IgD-negative memory B cell (primary cell): ENCODE results near the gene FRMD6. TPM values are rescaled to one million over a fixed set of nuclear protein-coding genes. Genes with fewer than 3 reads are reported as not detected.
A peak's percentile ranks its signal among the peaks of the same experiment; 100 is the strongest.

Source experiments
- H3K27ac Mint-ChIP-seq, 3 donors: one replicate each; pipeline ENCODE4 v1.8.0; 2020 to 2022; ENCODE audit warnings: mild to moderate bottlenecking in 3 of 3, mixed read lengths in 3 of 3, moderate library complexity in 1 of 3
- H3K27me3 Mint-ChIP-seq: one replicate; pipeline ENCODE4 v1.8.0; 2021; ENCODE audit warnings: mixed read lengths
- H3K36me3 Mint-ChIP-seq: one replicate; pipeline ENCODE4 v1.8.0; 2020; ENCODE audit warnings: mild to moderate bottlenecking, mixed read lengths
- H3K4me1 Mint-ChIP-seq, 3 donors: one replicate each; pipeline ENCODE4 v1.8.0; 2020 to 2022; ENCODE audit warnings: mixed read lengths in 3 of 3, mild to moderate bottlenecking in 1 of 3
- H3K4me3 Mint-ChIP-seq, 4 donors: one replicate each; pipeline ENCODE4 v1.8.0; 2020 to 2022; ENCODE audit warnings: mild to moderate bottlenecking in 4 of 4, mixed read lengths in 4 of 4, moderate library complexity in 3 of 4
- H3K9me3 Mint-ChIP-seq, 3 donors: one replicate each; pipeline ENCODE4 v1.8.0; 2020 to 2021; ENCODE audit warnings: mixed read lengths in 3 of 3, mild to moderate bottlenecking in 1 of 3
- polyA plus RNA-seq: library from polyadenylated mRNA; unstranded; fragments of 300-500 nt; fragmentation: Illumina TruSeq; gene quantifications from one replicate; pipeline ENCODE4 v1.2.3, GENCODE V29; 2021

FRMD6 gene
- polyA plus RNA-seq, 1 donor from 2014 or later = not detected

- no peak overlapping the region for H3K4me3 Mint-ChIP-seq
- no peaks in the 10 kb centered on the region for H3K9me3 Mint-ChIP-seq
- no peak overlapping the region for H3K27ac Mint-ChIP-seq
- no peaks in the 10 kb centered on the region for H3K27me3 Mint-ChIP-seq
- H3K4me1 Mint-ChIP-seq = no peaks in the 10 kb centered on the region
- no peaks in the 10 kb centered on the region for H3K36me3 Mint-ChIP-seq
Measured at GRCh38 chr14:51711505-51711904, 59.8 kb downstream of the FRMD6 start.

DNA sequence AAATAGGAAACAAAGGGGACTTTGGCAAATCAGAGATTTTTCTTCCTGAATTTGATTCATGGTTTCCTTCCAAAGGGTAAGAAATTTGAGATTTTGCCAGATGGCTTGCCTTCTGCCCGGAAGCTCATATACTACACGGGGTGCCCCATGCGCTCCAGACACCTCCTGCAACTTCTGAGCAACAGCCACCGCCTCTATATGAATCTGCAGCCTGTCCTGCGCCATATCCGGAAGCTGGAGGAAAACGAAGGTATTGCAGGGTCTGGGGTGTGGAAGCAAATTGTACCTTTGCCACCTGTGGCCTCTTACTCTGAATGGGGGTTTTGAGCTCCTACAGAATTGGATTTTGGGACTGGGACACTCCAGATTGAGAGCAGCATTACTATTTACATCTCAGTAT is 63.5 kb downstream of the FRMD6 start:
- H3K27ac Mint-ChIP-seq = no peak overlapping the region
- H3K36me3 Mint-ChIP-seq = no peaks in the 10 kb centered on the region
- H3K9me3 Mint-ChIP-seq = no peaks in the 10 kb centered on the region
- no peaks in the 10 kb centered on the region for H3K27me3 Mint-ChIP-seq
- no peaks in the 10 kb centered on the region for H3K4me1 Mint-ChIP-seq
- H3K4me3 Mint-ChIP-seq = no peak overlapping the region

DNA sequence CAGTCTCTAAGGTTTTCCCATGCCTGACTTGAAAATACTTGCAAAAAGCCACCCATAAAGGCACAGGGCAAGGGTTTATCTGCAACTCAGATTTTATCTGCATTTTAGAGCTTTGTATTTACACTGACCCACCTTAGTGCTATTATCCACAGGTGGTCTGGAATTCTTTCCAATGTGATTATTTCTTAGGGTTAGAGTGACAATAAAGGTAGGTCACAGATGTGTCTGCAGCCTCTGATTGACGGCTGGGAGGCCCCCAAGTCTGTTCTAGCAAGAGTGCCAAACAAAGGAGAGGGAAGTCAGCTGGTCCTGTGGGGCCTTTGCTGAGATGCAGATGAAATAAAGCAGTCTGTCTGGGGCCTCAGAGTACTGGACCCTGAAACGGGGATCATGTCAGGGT is 64.0 kb downstream of the FRMD6 start:
- Mint-ChIP-seq H3K27me3 (no peaks in the 10 kb centered on the region), H3K36me3 (no peaks in the 10 kb centered on the region), H3K27ac (no peak overlapping the region), H3K9me3 (no peaks in the 10 kb centered on the region), H3K4me1 (no peaks in the 10 kb centered on the region), H3K4me3 (no peak overlapping the region)

DNA sequence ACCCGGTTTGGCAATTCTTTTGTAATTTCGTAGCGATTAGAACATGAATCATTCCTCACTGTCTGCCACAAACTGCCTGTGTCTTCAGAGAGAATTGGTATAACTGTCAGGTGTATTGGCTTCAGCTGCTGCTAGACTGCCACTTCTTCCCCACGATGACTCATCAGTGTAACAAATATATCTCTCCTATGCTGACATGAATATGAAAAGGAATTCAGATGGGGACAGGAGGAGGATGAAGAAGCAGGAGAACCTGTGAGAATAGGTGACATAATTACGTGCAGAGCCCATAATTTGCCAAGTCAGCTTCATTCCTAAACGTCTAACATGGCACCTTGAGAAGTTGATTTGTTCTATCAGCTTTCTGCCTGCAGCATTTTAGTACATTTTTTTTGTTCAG is 64.9 kb downstream of the FRMD6 start:
- Mint-ChIP-seq H3K4me3 (no peak overlapping the region), H3K4me1 (no peaks in the 10 kb centered on the region), H3K36me3 (no peaks in the 10 kb centered on the region), H3K27ac (no peak overlapping the region), H3K27me3 (no peaks in the 10 kb centered on the region), H3K9me3 (no peaks in the 10 kb centered on the region)

GRCh38 chr14:51717766-51718165 is 66.1 kb downstream of the FRMD6 start:
- Mint-ChIP-seq H3K27me3 (no peaks in the 10 kb centered on the region), H3K9me3 (no peaks in the 10 kb centered on the region), H3K27ac (no peak overlapping the region), H3K4me1 (no peaks in the 10 kb centered on the region), H3K4me3 (no peak overlapping the region), H3K36me3 (no peaks in the 10 kb centered on the region)

DNA sequence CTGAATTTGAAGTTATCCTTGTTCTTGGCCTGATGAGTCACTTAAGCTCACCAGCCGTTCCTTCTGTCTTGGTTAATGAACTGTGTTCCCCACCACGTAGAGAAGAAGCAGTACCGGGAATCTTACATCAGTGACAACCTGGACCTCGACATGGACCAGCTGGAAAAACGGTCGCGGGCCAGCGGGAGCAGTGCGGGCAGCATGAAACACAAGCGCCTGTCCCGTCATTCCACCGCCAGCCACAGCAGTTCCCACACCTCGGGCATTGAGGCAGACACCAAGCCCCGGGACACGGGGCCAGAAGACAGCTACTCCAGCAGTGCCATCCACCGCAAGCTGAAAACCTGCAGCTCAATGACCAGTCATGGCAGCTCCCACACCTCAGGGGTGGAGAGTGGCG is 68.2 kb downstream of the FRMD6 start:
- Mint-ChIP-seq H3K4me1 (peaks cover 4 to 5% (median 4%) of the 10 kb centered on the region in 3 donors), H3K36me3 (no peaks in the 10 kb centered on the region), H3K9me3 (no peaks in the 10 kb centered on the region), H3K27me3 (no peaks in the 10 kb centered on the region), H3K4me3 (no peak overlapping the region), H3K27ac (no peak overlapping the region)

DNA sequence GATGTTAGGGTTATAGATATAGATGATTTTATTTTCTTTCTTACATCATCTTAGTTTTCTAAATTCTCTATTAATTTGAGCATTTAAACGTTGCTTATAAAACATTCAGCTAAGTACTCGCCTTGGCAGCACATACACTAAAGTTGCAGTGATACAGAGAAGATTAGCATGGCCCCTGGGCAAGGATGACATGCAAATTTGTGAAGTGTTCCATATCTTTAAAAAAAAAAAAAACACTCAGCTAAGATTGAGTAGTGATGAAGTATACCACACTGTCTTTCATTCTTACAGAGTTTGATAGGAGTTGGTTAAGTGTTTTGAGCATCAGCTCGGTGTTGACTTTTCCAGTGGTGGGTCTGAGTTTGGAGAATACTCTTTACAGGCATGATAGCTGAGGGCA is 72.3 kb downstream of the FRMD6 start:
- H3K4me3 Mint-ChIP-seq = no peak overlapping the region
- H3K27ac Mint-ChIP-seq = peak overlapping the region in 1 of 3 donors; percentile 11
- H3K27me3 Mint-ChIP-seq = peaks cover under 1% of the 10 kb centered on the region
- H3K36me3 Mint-ChIP-seq = no peaks in the 10 kb centered on the region
- no peaks in the 10 kb centered on the region for H3K9me3 Mint-ChIP-seq
- H3K4me1 Mint-ChIP-seq = peaks cover 4 to 5% (median 5%) of the 10 kb centered on the region in 3 donors

GRCh38 chr14:51724650-51725049 is 72.9 kb downstream of the FRMD6 start:
- Mint-ChIP-seq H3K9me3 (no peaks in the 10 kb centered on the region), H3K27ac (no peak overlapping the region), H3K4me1 (peaks cover 4 to 5% (median 5%) of the 10 kb centered on the region in 3 donors), H3K27me3 (peaks cover 4% of the 10 kb centered on the region), H3K4me3 (no peak overlapping the region), H3K36me3 (no peaks in the 10 kb centered on the region)

- Mint-ChIP-seq H3K4me1 (peaks cover 4 to 5% (median 5%) of the 10 kb centered on the region in 3 donors), H3K9me3 (no peaks in the 10 kb centered on the region), H3K27me3 (peaks cover 4% of the 10 kb centered on the region), H3K27ac (no peak overlapping the region), H3K4me3 (no peak overlapping the region), H3K36me3 (no peaks in the 10 kb centered on the region)
Measured at GRCh38 chr14:51725061-51725460, 73.4 kb downstream of the FRMD6 start.

GRCh38 chr14:51726166-51726899 is 74.6 kb downstream of the FRMD6 start:
- no peaks in the 10 kb centered on the region for H3K36me3 Mint-ChIP-seq
- no peak overlapping the region for H3K4me3 Mint-ChIP-seq
- H3K27ac Mint-ChIP-seq = no peak overlapping the region

GRCh38 chr14:51727526-51727925 is 75.8 kb downstream of the FRMD6 start:
- Mint-ChIP-seq H3K27ac (no peak overlapping the region), H3K4me3 (no peak overlapping the region), H3K9me3 (no peaks in the 10 kb centered on the region), H3K27me3 (peaks cover 10% of the 10 kb centered on the region), H3K36me3 (no peaks in the 10 kb centered on the region), H3K4me1 (peaks cover 4 to 5% (median 5%) of the 10 kb centered on the region in 3 donors)

More at GRCh38 chr14:51726166-51726899, 74.6 kb downstream of the FRMD6 start:
- no peaks in the 10 kb centered on the region for H3K9me3 Mint-ChIP-seq
- H3K27me3 Mint-ChIP-seq = peaks cover 4% of the 10 kb centered on the region
- H3K4me1 Mint-ChIP-seq = peaks cover 4 to 5% (median 5%) of the 10 kb centered on the region in 3 donors

- Mint-ChIP-seq H3K4me1 (peaks cover 0 to 2% (median 0%) of the 10 kb centered on the region in 3 donors), H3K9me3 (no peaks in the 10 kb centered on the region), H3K27ac (no peak overlapping the region), H3K36me3 (no peaks in the 10 kb centered on the region), H3K27me3 (peaks cover 10% of the 10 kb centered on the region), H3K4me3 (no peak overlapping the region)
Measured at GRCh38 chr14:51730098-51730497, 78.4 kb downstream of the FRMD6 start.

DNA sequence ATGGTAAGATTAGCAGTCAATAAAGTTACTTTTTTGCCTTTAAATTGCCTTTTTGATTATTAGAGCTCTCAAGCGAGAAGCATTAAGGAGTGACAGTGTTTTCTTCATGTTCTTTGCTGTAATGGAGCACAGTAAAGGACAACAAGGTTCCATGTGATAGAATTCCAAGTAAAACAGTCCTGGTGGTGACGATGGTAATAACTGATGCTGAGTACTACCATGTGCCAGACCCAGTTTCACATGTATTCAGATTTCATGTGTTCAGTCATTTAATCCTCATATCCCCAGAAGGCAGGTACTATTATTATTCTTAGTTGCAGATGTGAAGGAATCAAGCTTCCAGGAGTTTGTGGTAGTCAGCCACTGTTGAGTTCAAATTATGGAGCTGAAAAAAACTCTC is 79.0 kb downstream of the FRMD6 start:
- Mint-ChIP-seq H3K4me3 (no peak overlapping the region), H3K27me3 (peaks cover 10% of the 10 kb centered on the region), H3K9me3 (no peaks in the 10 kb centered on the region), H3K36me3 (no peaks in the 10 kb centered on the region), H3K27ac (peak overlapping the region in 1 of 3 donors; percentile 55), H3K4me1 (peaks cover 0 to 2% (median 0%) of the 10 kb centered on the region in 3 donors)

DNA sequence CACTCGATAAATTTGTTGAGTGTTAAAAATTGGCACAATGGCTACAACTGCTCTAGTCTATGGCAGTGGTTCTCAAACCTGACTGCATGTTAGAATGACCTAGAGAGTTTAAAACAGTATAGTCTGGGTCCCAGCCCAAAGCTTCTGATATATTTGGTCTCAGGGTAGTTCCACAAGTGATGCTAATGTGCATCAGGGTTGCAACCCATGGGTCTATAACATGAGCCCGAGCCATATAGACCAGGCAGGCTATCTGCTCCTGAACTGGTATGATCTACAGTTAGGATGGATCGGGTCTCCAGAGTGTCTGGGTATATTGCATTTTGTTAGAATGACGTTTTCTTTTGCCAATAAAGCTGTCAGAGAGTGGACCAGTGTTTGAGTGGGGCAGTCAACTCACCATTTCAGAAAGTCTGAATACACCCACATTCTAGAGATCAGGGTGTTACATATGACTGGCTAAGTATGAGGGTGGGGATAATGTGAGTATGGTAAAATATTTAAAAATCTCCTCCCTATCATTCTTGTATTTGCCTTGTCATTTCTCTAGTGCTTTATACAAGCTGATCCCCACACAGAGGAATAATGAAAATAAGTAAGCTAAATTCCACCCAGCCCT is 80.9 kb downstream of the FRMD6 start:
- H3K27ac Mint-ChIP-seq = no peak overlapping the region
- H3K36me3 Mint-ChIP-seq = no peaks in the 10 kb centered on the region
- no peaks in the 10 kb centered on the region for H3K4me1 Mint-ChIP-seq
- H3K27me3 Mint-ChIP-seq = peaks cover 10% of the 10 kb centered on the region
- H3K9me3 Mint-ChIP-seq = no peaks in the 10 kb centered on the region
- no peak overlapping the region for H3K4me3 Mint-ChIP-seq

DNA sequence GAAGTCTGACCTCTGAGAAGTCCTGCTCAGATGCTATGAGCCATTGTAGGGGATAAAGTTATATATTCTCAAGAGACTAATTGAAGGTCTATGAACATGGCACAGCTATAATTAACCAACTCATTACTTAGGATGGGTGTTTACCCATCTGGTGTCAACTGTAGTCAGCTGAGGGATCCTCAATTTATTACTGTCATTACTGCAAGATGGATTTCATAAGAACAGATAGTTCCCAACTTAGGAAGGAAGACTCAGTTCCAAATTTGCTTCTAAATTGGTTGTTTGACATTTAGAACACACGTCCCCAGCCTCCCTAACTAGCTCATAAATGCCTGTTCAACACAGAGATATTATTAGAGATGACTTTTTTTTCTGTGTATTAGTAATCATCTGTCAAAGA is 81.4 kb downstream of the FRMD6 start:
- Mint-ChIP-seq H3K4me3 (no peak overlapping the region), H3K4me1 (no peaks in the 10 kb centered on the region), H3K9me3 (no peaks in the 10 kb centered on the region), H3K27me3 (peaks cover 10% of the 10 kb centered on the region), H3K27ac (no peak overlapping the region), H3K36me3 (no peaks in the 10 kb centered on the region)

GRCh38 chr14:51735851-51736250 is 84.1 kb downstream of the FRMD6 start:
- peaks cover 10% of the 10 kb centered on the region for H3K27me3 Mint-ChIP-seq
- no peak overlapping the region for H3K4me3 Mint-ChIP-seq
- peaks cover 0 to 2% (median 0%) of the 10 kb centered on the region in 3 donors for H3K4me1 Mint-ChIP-seq
- H3K36me3 Mint-ChIP-seq = no peaks in the 10 kb centered on the region
- peak overlapping the region in 1 of 3 donors; percentile 40 for H3K27ac Mint-ChIP-seq
- no peaks in the 10 kb centered on the region for H3K9me3 Mint-ChIP-seq
